Neural cell (in vitro differentiated cells): ENCODE data around the gene OR5A1.

Experiments
- EP300 ChIP-seq: fragments of 450-650 bp; conservative IDR thresholded peaks from 2 replicates; pipeline ENCODE4 v1.6.1; 2014; ENCODE audit warnings: antibody characterized with exemption, mild to moderate bottlenecking, moderate library complexity; ENCODE audit not compliant: poor library complexity, severe bottlenecking
- EZH2 ChIP-seq: fragments of 200-600, 300-800 bp; shearing (Covaris generic), sonication (generic); IDR thresholded peaks from 2 replicates; pipeline ENCODE4 v1.6.1; 2014; ENCODE audit warnings: antibody characterized with exemption, low read length, borderline replicate concordance, mild to moderate bottlenecking; ENCODE audit not compliant: insufficient read depth, poor library complexity, severe bottlenecking
- MXI1 ChIP-seq: fragments of 450-650 bp; conservative IDR thresholded peaks from 2 replicates; pipeline ENCODE4 v1.6.1; 2014; ENCODE audit warnings: antibody characterized with exemption, mild to moderate bottlenecking; ENCODE audit not compliant: poor library complexity, severe bottlenecking
- POLR2AphosphoS5 ChIP-seq: IDR thresholded peaks from 2 replicates; pipeline ENCODE4 v1.6.1; 2012
- TAF1 ChIP-seq: IDR thresholded peaks from 2 replicates; pipeline ENCODE4 v1.6.1; 2012; ENCODE audit warnings: low read depth
- TF ChIP-seq, protein P1 (sequence below): fragments of 450-650 bp; IDR thresholded peaks from 2 replicates; pipeline ENCODE4 v1.5.1; 2014; ENCODE audit warnings: antibody characterized with exemption, mild to moderate bottlenecking, moderate library complexity; ENCODE audit not compliant: poor library complexity, severe bottlenecking

- TF ChIP-seq, protein P1, sequence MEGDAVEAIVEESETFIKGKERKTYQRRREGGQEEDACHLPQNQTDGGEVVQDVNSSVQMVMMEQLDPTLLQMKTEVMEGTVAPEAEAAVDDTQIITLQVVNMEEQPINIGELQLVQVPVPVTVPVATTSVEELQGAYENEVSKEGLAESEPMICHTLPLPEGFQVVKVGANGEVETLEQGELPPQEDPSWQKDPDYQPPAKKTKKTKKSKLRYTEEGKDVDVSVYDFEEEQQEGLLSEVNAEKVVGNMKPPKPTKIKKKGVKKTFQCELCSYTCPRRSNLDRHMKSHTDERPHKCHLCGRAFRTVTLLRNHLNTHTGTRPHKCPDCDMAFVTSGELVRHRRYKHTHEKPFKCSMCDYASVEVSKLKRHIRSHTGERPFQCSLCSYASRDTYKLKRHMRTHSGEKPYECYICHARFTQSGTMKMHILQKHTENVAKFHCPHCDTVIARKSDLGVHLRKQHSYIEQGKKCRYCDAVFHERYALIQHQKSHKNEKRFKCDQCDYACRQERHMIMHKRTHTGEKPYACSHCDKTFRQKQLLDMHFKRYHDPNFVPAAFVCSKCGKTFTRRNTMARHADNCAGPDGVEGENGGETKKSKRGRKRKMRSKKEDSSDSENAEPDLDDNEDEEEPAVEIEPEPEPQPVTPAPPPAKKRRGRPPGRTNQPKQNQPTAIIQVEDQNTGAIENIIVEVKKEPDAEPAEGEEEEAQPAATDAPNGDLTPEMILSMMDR, result no peak
- TF ChIP-seq TAF1 (no peak), MXI1 (no peak), POLR2AphosphoS5 (no peak), EZH2 (no peak), EP300 (no peak)
Measured at GRCh38 chr11:59401262-59401552, 35.1 kb upstream of the OR5A1 start.
